ENCODE measurements around the gene KCND1. TPM values are rescaled to one million over a fixed set of nuclear protein-coding genes. Genes with fewer than 3 reads are reported as not detected.

KCND1 gene
- total RNA-seq, 1 experiment from 2014 or later = 0.51 TPM

DNA sequence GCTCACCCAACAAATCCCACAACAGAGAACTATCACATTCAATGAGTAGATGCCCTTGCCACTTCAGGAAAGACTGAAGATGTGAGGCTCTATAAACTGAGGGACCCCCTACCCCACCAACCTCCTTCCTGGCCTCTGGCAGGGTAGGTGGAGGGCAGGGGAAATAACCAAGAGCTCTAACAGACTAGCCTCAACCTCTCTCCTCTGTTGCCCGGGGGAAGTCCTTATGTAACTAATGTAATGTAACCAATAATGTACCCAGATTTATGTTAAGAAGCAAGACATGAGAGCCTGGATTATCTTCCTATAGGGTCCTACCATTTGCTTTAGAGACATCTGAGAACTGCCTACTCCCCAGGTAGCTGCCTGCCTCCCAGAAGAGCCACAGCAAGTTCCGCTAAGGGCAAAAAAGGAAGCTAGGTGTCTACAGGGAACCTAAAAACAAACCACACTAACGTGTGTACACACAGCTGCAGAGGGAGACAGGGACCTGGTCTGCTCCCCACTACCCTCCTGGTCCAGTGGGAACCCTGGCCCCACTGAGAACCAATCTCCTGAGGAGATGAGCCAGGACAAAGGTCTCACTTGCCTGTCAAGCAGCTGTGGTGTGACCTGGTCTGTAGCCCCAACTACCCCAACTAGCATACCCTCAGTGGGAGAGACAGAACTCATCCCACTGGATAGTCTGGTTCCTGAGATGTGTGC, 32.0 kb downstream of the KCND1 start:
- no peaks in the 10 kb centered on the region for H3F3A ChIP-seq (ENCODE audit: low read length, unreplicated experiment)

DNA sequence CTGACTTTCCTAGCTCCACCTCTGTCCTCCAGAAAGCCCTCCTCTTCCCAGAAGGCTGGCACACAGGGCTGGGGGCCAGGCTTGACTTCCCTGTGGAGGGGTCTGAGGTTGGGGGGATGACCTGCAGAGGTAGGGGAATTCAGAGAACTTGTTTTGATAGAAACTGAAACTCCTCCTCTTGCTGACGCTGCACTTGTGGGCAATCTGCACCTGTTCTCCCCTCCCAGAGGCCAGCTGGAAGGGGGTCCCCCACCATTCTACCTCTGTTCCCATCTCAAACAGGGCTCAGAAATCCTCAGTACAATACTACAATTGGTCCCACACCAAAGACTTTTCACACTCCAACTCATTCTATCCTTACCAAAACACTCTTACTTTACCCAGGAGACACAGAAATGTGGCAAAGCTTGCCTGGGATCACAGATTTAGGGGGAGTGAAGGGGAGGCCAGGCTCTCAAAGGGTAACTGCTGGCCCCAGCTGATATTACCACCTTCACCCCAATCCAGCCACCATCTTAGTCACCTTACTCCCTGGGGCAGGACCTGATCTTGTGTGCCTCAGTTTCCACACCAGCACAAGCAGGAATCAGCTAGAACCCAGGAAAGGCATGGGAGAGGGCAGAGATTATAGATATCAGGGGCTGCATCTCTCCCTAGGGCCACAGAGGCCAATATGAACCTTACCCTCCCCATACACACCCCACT, 32.8 kb downstream of the KCND1 start:
- Histone ChIP-seq H3K79me2 (ENCODE audit: low read length) (no peaks in the 10 kb centered on the region; the same call in 1 of the 2 replicates), H3K36me3 (ENCODE audit: low read depth, low read length) (peaks cover 15% of the 10 kb centered on the region), H2AFZ (ENCODE audit: low read length) (no peak overlapping the region), H3K4me3 (ENCODE audit: low read length) (no peak overlapping the region), H3K27ac (ENCODE audit: low read length) (no peak overlapping the region), H4K20me1 (ENCODE audit: low read length) (no peaks in the 10 kb centered on the region), H3F3A (ENCODE audit: low read length, unreplicated experiment) (no peaks in the 10 kb centered on the region), H3K27me3 (ENCODE audit: low read length) (no peaks in the 10 kb centered on the region), H3K9me3 (ENCODE audit: low read length) (no peaks in the 10 kb centered on the region), H3K4me1 (ENCODE audit: insufficient read depth, low read length) (no peaks in the 10 kb centered on the region), H3K9me2 (replicated peaks; ENCODE audit: low read length) (no peaks in the 10 kb centered on the region), H3K4me2 (ENCODE audit: low read length) (no peak overlapping the region), H3K9ac (ENCODE audit: low read length) (no peak overlapping the region)
- TF ChIP-seq, protein P1, sequence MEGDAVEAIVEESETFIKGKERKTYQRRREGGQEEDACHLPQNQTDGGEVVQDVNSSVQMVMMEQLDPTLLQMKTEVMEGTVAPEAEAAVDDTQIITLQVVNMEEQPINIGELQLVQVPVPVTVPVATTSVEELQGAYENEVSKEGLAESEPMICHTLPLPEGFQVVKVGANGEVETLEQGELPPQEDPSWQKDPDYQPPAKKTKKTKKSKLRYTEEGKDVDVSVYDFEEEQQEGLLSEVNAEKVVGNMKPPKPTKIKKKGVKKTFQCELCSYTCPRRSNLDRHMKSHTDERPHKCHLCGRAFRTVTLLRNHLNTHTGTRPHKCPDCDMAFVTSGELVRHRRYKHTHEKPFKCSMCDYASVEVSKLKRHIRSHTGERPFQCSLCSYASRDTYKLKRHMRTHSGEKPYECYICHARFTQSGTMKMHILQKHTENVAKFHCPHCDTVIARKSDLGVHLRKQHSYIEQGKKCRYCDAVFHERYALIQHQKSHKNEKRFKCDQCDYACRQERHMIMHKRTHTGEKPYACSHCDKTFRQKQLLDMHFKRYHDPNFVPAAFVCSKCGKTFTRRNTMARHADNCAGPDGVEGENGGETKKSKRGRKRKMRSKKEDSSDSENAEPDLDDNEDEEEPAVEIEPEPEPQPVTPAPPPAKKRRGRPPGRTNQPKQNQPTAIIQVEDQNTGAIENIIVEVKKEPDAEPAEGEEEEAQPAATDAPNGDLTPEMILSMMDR (conservative IDR thresholded peaks at IDR 0.05; ENCODE audit: low read depth, low read length) = no peak
- TF ChIP-seq EZH2 (IDR thresholded peaks at IDR 0.05; ENCODE audit: low read length, unreplicated experiment) = no peak
- no peak for TF ChIP-seq EZH2phosphoT487 (IDR thresholded peaks at IDR 0.05; ENCODE audit: borderline replicate concordance, low read length)
- no peak for ATAC-seq
- CTCF ChIA-PET = no interaction called here
- no TSS peak for BruUV-seq (replicated peaks)
- DNase-seq = no peak
- POLR2A ChIA-PET (ENCODE audit: unreplicated experiment) = no interaction called here
- intact Hi-C loops (cut with micrococcal nuclease) = no loop called here

More for the DNA sequence above, 32.0 kb downstream of the KCND1 start:
- H3K27ac ChIP-seq (ENCODE audit: low read length) = no peak overlapping the region
- no peak for ATAC-seq
- no peaks in the 10 kb centered on the region for H3K4me1 ChIP-seq (ENCODE audit: insufficient read depth, low read length)
- no TSS peak for BruUV-seq (replicated peaks)
- H3K9me2 ChIP-seq (replicated peaks; ENCODE audit: low read length) = no peaks in the 10 kb centered on the region
- no peak overlapping the region for H3K4me2 ChIP-seq (ENCODE audit: low read length)
- intact Hi-C loops (cut with micrococcal nuclease) = no loop called here
- H3K9me3 ChIP-seq (ENCODE audit: low read length) = no peaks in the 10 kb centered on the region
- peaks cover 7% of the 10 kb centered on the region for H3K36me3 ChIP-seq (ENCODE audit: low read depth, low read length)
- no peaks in the 10 kb centered on the region for H3K27me3 ChIP-seq (ENCODE audit: low read length)
- DNase-seq = no peak
- ChIA-PET POLR2A (ENCODE audit: unreplicated experiment) (no interaction called here), CTCF (no interaction called here)
- H3K4me3 ChIP-seq (ENCODE audit: low read length) = no peak overlapping the region
- no peak overlapping the region for H3K9ac ChIP-seq (ENCODE audit: low read length)
- H4K20me1 ChIP-seq (ENCODE audit: low read length) = no peaks in the 10 kb centered on the region
- TF ChIP-seq, protein P1 (conservative IDR thresholded peaks at IDR 0.05; ENCODE audit: low read depth, low read length) = no peak
- TF ChIP-seq EZH2 (IDR thresholded peaks at IDR 0.05; ENCODE audit: low read length, unreplicated experiment) (no peak), EZH2phosphoT487 (IDR thresholded peaks at IDR 0.05; ENCODE audit: borderline replicate concordance, low read length) (no peak)
- no peak overlapping the region for H2AFZ ChIP-seq (ENCODE audit: low read length)
- peaks cover 5% of the 10 kb centered on the region for H3K79me2 ChIP-seq (ENCODE audit: low read length)

Data from PC-3 (cell line).